Measurements from ENCODE around the gene LMAN1L. TPM values are rescaled to one million over a fixed set of nuclear protein-coding genes. Genes with fewer than 3 reads are reported as not detected.

The LMAN1L gene
- total RNA-seq, 6 donors from 2014 or later, result 1.0 TPM; not detected in 5

- H3K27ac ChIP-seq, result peak overlapping the region; percentile 88 to 99 (median 96)
- peak in 1 of 2 donors; percentile 45 for ATAC-seq (ENCODE audit: low FRiP score in 2 of 2)
- TF ChIP-seq POLR2A (IDR thresholded peaks at IDR 0.05), result peak in 1 of 4 donors; percentile 16
- TF ChIP-seq EP300 (IDR thresholded peaks at IDR 0.05), result no peak
- peak in 1 of 2 donors; percentile 19 for TF ChIP-seq POLR2AphosphoS5 (IDR thresholded peaks at IDR 0.05)
- no peak for TF ChIP-seq CTCF (IDR thresholded peaks at IDR 0.05)
- peak overlapping the region in 1 of 4 donors; percentile 27 for H3K4me3 ChIP-seq
- no peaks in the 10 kb centered on the region for H3K27me3 ChIP-seq
- no peaks in the 10 kb centered on the region for H3K9me3 ChIP-seq
- WGBS, 2 donors, result 21 to 36% methylated on average over 11 to 15 of the region's 15 CpGs
- peak; percentile 69 to 72 for DNase-seq
- H3K4me1 ChIP-seq, result peaks cover 82 to 100% (median 84%) of the 10 kb centered on the region in 4 donors
- no peaks in the 10 kb centered on the region for H3K36me3 ChIP-seq
Observed at GRCh38 chr15:74790080-74790916, 22.3 kb upstream of the LMAN1L start.

DNA sequence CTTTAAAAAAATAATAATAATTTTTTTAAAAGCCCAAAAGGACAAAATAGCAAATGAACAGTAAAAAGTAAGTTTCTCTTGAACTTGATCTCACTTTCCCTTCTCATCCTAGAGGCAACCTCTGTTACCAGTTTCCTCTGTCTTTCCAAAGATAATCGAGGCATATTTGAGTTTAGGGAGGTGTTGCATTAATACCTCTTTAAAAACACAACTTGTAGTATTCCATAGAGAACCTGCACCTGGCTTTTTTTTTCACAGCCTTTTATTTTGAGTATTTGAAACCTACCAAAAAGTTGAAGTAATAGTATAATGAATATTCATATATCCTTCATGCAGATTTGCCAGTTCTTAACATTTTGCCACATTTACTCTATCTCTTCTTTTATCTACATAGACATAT, 21.6 kb upstream of the LMAN1L start:
- WGBS, 2 donors, result 33 to 42% methylated on average over 1 of the region's 1 CpG
- ATAC-seq (ENCODE audit: low FRiP score in 2 of 2) (no peak), DNase-seq (no peak)
- no peaks in the 10 kb centered on the region for H3K36me3 ChIP-seq
- peak overlapping the region; percentile 88 to 99 (median 96) for H3K27ac ChIP-seq
- no peaks in the 10 kb centered on the region for H3K27me3 ChIP-seq
- no peak overlapping the region for H3K4me3 ChIP-seq
- H3K9me3 ChIP-seq, result no peaks in the 10 kb centered on the region
- TF ChIP-seq POLR2A (IDR thresholded peaks at IDR 0.05) (no peak), EP300 (IDR thresholded peaks at IDR 0.05) (no peak), POLR2AphosphoS5 (IDR thresholded peaks at IDR 0.05) (no peak), CTCF (IDR thresholded peaks at IDR 0.05) (no peak)
- H3K4me1 ChIP-seq, result peaks cover 75 to 94% (median 77%) of the 10 kb centered on the region in 4 donors

- peak overlapping the region in 3 of 4 donors; percentile 11 to 98 (median 30) for H3K27ac ChIP-seq
Observed at GRCh38 chr15:74791667-74792066, 21.0 kb upstream of the LMAN1L start.

DNA sequence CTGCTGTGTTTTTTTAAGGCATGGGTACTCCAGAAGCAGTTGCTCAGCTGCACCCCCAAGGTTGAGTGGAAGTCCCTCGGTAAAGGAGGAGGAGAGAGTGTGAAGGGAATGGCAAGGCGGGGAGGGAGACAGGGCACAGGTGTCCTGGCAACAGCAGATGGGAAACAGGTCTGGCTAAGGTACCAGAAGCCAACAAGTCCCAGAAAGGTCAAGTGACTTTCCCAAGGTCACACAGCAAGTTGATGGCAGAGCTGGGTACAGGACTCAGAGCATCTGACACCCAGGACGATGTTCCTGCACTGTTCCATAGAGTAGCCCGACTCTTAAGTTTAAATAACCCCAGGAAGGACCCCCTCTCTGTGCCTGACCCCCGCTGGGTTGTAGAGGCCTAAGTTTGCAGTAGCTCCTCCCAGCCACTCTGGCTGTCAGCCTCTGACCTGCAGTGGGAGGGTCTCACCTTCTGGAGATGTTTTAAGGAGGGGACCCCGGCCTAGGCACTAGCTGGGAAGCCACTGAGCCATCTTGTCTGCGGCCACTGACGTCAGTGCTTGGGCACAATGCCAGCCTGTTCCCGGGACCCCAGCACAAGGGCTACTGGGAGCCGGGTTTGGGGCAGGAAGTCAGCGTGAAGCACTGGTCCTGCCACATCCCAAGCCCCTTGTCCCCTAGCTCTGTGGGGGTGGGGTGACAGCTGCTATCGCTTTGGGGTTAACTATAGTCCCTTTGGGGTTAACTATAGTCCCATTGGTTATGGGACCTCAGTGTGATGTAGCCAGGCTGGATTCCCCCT, 20.2 kb upstream of the LMAN1L start:
- no peak for ATAC-seq (ENCODE audit: low FRiP score in 2 of 2)
- 43 to 67% methylated on average over 10 to 11 of the region's 12 CpGs for WGBS, 2 donors
- no peak overlapping the region for H3K4me3 ChIP-seq
- peaks cover 61 to 80% (median 63%) of the 10 kb centered on the region in 4 donors for H3K4me1 ChIP-seq
- DNase-seq, result no peak
- TF ChIP-seq POLR2A (IDR thresholded peaks at IDR 0.05), result no peak
- no peak for TF ChIP-seq CTCF (IDR thresholded peaks at IDR 0.05)
- TF ChIP-seq POLR2AphosphoS5 (IDR thresholded peaks at IDR 0.05), result no peak
- no peak for TF ChIP-seq EP300 (IDR thresholded peaks at IDR 0.05)
- H3K27me3 ChIP-seq, result no peaks in the 10 kb centered on the region
- H3K36me3 ChIP-seq, result no peaks in the 10 kb centered on the region
- H3K9me3 ChIP-seq, result no peaks in the 10 kb centered on the region
- peak overlapping the region in 3 of 4 donors; percentile 30 to 98 (median 35) for H3K27ac ChIP-seq

More at GRCh38 chr15:74791667-74792066, 21.0 kb upstream of the LMAN1L start:
- DNase-seq, result no peak
- no peak for ATAC-seq (ENCODE audit: low FRiP score in 2 of 2)
- no peaks in the 10 kb centered on the region for H3K27me3 ChIP-seq
- TF ChIP-seq POLR2AphosphoS5 (IDR thresholded peaks at IDR 0.05), result no peak
- TF ChIP-seq CTCF (IDR thresholded peaks at IDR 0.05), result no peak
- no peak for TF ChIP-seq EP300 (IDR thresholded peaks at IDR 0.05)
- TF ChIP-seq POLR2A (IDR thresholded peaks at IDR 0.05), result no peak
- peaks cover 68 to 87% (median 70%) of the 10 kb centered on the region in 4 donors for H3K4me1 ChIP-seq
- 79 to 90% methylated on average over 7 of the region's 7 CpGs for WGBS, 2 donors
- no peaks in the 10 kb centered on the region for H3K36me3 ChIP-seq
- H3K4me3 ChIP-seq, result no peak overlapping the region
- no peaks in the 10 kb centered on the region for H3K9me3 ChIP-seq

Data from upper lobe of left lung (tissue), 6 donors.